SK-N-SH treated with all-trans-retinoic acid at 6 μM for 48 hours (cell line): ENCODE measurements around the gene DYNC2H1.
A peak's percentile ranks its signal among the peaks of the same experiment; 100 is the strongest.

Source experiments
- ATAC-seq: fragments of 200-7000 bp; cut with Tn5 transposase; 3 replicates; pipeline ENCODE4 v1.9.1; 2020; ENCODE audit warnings: mild to moderate bottlenecking, moderate library complexity
- ARNTL ChIP-seq: fragments of 450-650 bp; formaldehyde crosslinking; IDR thresholded peaks from 2 replicates; pipeline ENCODE4 v1.5.0; 2020; ENCODE audit warnings: low read depth, mild to moderate bottlenecking, moderate library complexity, borderline replicate concordance
- BACH2 ChIP-seq: fragments of 250-450 bp; sonication (Bioruptor Pico); IDR thresholded peaks from 2 replicates; pipeline ENCODE4 v1.9.0; 2021; ENCODE audit warnings: mild to moderate bottlenecking, borderline replicate concordance
- CSDC2 ChIP-seq: fragments of 250-450 bp; sonication (Bioruptor Pico); IDR thresholded peaks from 2 replicates; pipeline ENCODE4 v1.5.0; 2020; ENCODE audit warnings: mild to moderate bottlenecking, moderate library complexity
- CSRNP3 ChIP-seq: fragments of 250-450 bp; sonication (Bioruptor Pico); IDR thresholded peaks from 2 replicates; pipeline ENCODE4 v1.5.1; 2021; ENCODE audit warnings: mild to moderate bottlenecking, moderate library complexity
- ESRRG ChIP-seq: fragments of 250-450 bp; sonication (Bioruptor Pico); IDR thresholded peaks from 2 replicates; pipeline ENCODE4 v1.6.1; 2021; ENCODE audit warnings: mild to moderate bottlenecking
- GLIS3 ChIP-seq: fragments of 250-450 bp; sonication (Bioruptor Pico); IDR thresholded peaks from 2 replicates; pipeline ENCODE4 v1.5.0; 2020; ENCODE audit warnings: mild to moderate bottlenecking, moderate library complexity
- ISL1 ChIP-seq: fragments of 250-450 bp; sonication (Bioruptor Pico); IDR thresholded peaks from 2 replicates; pipeline ENCODE4 v2.1.2; 2022; ENCODE audit warnings: mild to moderate bottlenecking, moderate library complexity
- OSR1 ChIP-seq: fragments of 250-450 bp; sonication (Bioruptor Pico); IDR thresholded peaks from 2 replicates; pipeline ENCODE4 v1.8.0; 2022; ENCODE audit warnings: moderate library complexity, mild to moderate bottlenecking, inconsistent platforms
- PPARA ChIP-seq: fragments of 250-450 bp; sonication (Bioruptor Pico); IDR thresholded peaks from 2 replicates; pipeline ENCODE4 v1.5.0; 2020; ENCODE audit warnings: mild to moderate bottlenecking, borderline replicate concordance
- RARB ChIP-seq: fragments of 250-450 bp; sonication (Bioruptor Pico); IDR thresholded peaks from 2 replicates; pipeline ENCODE4 v1.8.0; 2021; ENCODE audit warnings: mild to moderate bottlenecking, moderate library complexity
- SNAI2 ChIP-seq: fragments of 250-450 bp; sonication (Bioruptor Pico); IDR thresholded peaks from 2 replicates; pipeline ENCODE4 v1.5.0; 2020; ENCODE audit warnings: mild to moderate bottlenecking, moderate library complexity
- TCF4 ChIP-seq: fragments of 250-450 bp; sonication (Bioruptor Pico); IDR thresholded peaks from 2 replicates; pipeline ENCODE4 v1.8.0; 2021; ENCODE audit warnings: mild to moderate bottlenecking, moderate library complexity, borderline replicate concordance
- TOX ChIP-seq: fragments of 250-450 bp; sonication (Bioruptor Pico); IDR thresholded peaks from 2 replicates; pipeline ENCODE4 v1.8.0; 2021; ENCODE audit warnings: mild to moderate bottlenecking, moderate library complexity, borderline replicate concordance
- ZC3H10 ChIP-seq: fragments of 250-450 bp; sonication (Bioruptor Pico); IDR thresholded peaks from 2 replicates; pipeline ENCODE4 v1.5.1; 2021; ENCODE audit warnings: mild to moderate bottlenecking, moderate library complexity
- ZFP3 ChIP-seq: fragments of 250-450 bp; sonication (Bioruptor Pico); IDR thresholded peaks from 2 replicates; pipeline ENCODE4 v1.5.0; 2020; ENCODE audit warnings: mild to moderate bottlenecking, moderate library complexity
- ZFP30 ChIP-seq: fragments of 450-650 bp; formaldehyde crosslinking; IDR thresholded peaks from 2 replicates; pipeline ENCODE4 v1.5.0; 2022; ENCODE audit warnings: mild to moderate bottlenecking, moderate library complexity
- ZNF565 ChIP-seq: fragments of 450-650 bp; formaldehyde crosslinking; conservative IDR thresholded peaks from 2 replicates; pipeline ENCODE4 v1.5.0; 2020; ENCODE audit warnings: low read depth, mild to moderate bottlenecking, moderate library complexity
- ZNF70 ChIP-seq: fragments of 450-650 bp; formaldehyde crosslinking; IDR thresholded peaks from 2 replicates; pipeline ENCODE4 v1.5.0; 2020; ENCODE audit warnings: mild to moderate bottlenecking, moderate library complexity
- ZNF8 ChIP-seq: fragments of 450-650 bp; formaldehyde crosslinking; IDR thresholded peaks from 2 replicates; pipeline ENCODE4 v1.5.0; 2020; ENCODE audit warnings: mild to moderate bottlenecking, moderate library complexity
- TF ChIP-seq, protein P1 (sequence below): fragments of 250-450 bp; sonication (Bioruptor Pico); IDR thresholded peaks from 2 replicates; pipeline ENCODE4 v1.8.0; 2021; ENCODE audit warnings: low read depth, mild to moderate bottlenecking, moderate library complexity, borderline replicate concordance
- TF ChIP-seq, protein P2 (sequence below): fragments of 250-450 bp; sonication (Bioruptor Pico); IDR thresholded peaks from 2 replicates; pipeline ENCODE4 v1.8.0; 2020; ENCODE audit warnings: mild to moderate bottlenecking, moderate library complexity, borderline replicate concordance
- TF ChIP-seq, protein P3 (sequence below): fragments of 250-450 bp; sonication (Bioruptor Pico); IDR thresholded peaks from 2 replicates; pipeline ENCODE4 v1.5.1; 2020; ENCODE audit warnings: low read depth, mild to moderate bottlenecking, moderate library complexity

The DYNC2H1 gene

DNA sequence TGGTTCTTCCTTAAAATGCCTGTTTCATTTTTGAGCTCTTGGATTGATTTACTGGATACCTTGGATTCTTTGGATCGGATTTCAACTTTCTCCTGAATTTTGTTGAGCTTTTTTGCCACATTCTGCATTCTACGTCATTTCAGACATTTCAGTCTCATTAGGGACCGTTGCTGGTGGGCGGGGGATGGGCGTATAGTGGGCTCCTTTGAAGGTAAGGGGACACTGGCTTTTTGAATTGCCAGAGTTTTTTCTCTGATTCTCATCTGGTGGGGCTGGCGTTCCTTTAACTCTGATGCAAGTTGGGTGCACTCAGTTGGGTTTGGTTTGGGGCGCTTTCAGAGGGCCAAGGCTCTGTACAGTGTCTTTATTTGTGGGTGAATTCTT lies 216.5 kb downstream of the DYNC2H1 start:
- TF ChIP-seq ZNF8 (no peak), ZNF70 (CRISPR knock-in tag) (no peak), ISL1 (CRISPR knock-in tag) (no peak), ZFP30 (no peak), SNAI2 (CRISPR knock-in tag) (no peak), BACH2 (CRISPR knock-in tag) (no peak), CSRNP3 (CRISPR knock-in tag) (no peak), ARNTL (CRISPR knock-in tag) (no peak), RARB (no peak), ZNF565 (no peak), OSR1 (CRISPR knock-in tag) (no peak), CSDC2 (CRISPR knock-in tag) (no peak), PPARA (CRISPR knock-in tag) (no peak), TCF4 (no peak)
- TF ChIP-seq, protein P1, sequence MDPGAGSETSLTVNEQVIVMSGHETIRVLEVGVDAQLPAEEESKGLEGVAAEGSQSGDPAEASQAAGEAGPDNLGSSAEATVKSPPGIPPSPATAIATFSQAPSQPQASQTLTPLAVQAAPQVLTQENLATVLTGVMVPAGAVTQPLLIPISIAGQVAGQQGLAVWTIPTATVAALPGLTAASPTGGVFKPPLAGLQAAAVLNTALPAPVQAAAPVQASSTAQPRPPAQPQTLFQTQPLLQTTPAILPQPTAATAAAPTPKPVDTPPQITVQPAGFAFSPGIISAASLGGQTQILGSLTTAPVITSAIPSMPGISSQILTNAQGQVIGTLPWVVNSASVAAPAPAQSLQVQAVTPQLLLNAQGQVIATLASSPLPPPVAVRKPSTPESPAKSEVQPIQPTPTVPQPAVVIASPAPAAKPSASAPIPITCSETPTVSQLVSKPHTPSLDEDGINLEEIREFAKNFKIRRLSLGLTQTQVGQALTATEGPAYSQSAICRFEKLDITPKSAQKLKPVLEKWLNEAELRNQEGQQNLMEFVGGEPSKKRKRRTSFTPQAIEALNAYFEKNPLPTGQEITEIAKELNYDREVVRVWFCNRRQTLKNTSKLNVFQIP (CRISPR knock-in tag), result no peak
- no peak for ATAC-seq

GRCh38 chr11:103326070-103326794 lies 217.0 kb downstream of the DYNC2H1 start:
- ATAC-seq, result peak; percentile 96
- TF ChIP-seq ISL1 (CRISPR knock-in tag) (no peak), ARNTL (CRISPR knock-in tag) (no peak), BACH2 (CRISPR knock-in tag) (no peak), ZNF565 (no peak), ZC3H10 (CRISPR knock-in tag) (no peak), PPARA (CRISPR knock-in tag) (no peak)
- TF ChIP-seq, protein P1 (CRISPR knock-in tag), result no peak

DNA sequence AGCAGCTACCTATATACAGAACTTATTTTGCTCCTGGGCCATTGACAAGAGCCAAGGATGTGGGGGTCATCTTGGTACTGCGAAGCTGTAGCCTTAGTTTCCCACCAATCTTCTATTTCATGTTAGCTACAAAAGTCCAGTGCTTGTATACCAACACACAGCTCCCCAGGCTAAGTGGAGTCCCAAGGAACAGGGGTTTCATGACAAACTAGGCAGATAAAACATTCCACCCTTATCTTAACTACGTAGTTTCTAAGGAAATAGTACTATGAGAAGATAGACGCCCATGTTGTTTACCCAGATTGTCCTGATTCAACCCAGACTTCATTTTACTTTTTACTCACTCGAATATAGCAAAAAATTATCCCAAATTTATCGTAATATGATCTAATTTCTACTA lies 218.5 kb downstream of the DYNC2H1 start:
- TF ChIP-seq CSDC2 (CRISPR knock-in tag) (no peak), ISL1 (CRISPR knock-in tag) (no peak), ZC3H10 (CRISPR knock-in tag) (no peak), ZFP3 (no peak), BACH2 (CRISPR knock-in tag) (no peak), CSRNP3 (CRISPR knock-in tag) (no peak), ZNF70 (CRISPR knock-in tag) (no peak), SNAI2 (CRISPR knock-in tag) (no peak), ZFP30 (no peak), ESRRG (no peak), RARB (no peak), TCF4 (no peak), ARNTL (CRISPR knock-in tag) (no peak), ZNF8 (no peak), TOX (CRISPR knock-in tag) (no peak), GLIS3 (no peak)
- TF ChIP-seq, protein P2, sequence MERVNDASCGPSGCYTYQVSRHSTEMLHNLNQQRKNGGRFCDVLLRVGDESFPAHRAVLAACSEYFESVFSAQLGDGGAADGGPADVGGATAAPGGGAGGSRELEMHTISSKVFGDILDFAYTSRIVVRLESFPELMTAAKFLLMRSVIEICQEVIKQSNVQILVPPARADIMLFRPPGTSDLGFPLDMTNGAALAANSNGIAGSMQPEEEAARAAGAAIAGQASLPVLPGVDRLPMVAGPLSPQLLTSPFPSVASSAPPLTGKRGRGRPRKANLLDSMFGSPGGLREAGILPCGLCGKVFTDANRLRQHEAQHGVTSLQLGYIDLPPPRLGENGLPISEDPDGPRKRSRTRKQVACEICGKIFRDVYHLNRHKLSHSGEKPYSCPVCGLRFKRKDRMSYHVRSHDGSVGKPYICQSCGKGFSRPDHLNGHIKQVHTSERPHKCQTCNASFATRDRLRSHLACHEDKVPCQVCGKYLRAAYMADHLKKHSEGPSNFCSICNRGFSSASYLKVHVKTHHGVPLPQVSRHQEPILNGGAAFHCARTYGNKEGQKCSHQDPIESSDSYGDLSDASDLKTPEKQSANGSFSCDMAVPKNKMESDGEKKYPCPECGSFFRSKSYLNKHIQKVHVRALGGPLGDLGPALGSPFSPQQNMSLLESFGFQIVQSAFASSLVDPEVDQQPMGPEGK, result no peak
- TF ChIP-seq, protein P1 (CRISPR knock-in tag), result no peak
- TF ChIP-seq, protein P3, sequence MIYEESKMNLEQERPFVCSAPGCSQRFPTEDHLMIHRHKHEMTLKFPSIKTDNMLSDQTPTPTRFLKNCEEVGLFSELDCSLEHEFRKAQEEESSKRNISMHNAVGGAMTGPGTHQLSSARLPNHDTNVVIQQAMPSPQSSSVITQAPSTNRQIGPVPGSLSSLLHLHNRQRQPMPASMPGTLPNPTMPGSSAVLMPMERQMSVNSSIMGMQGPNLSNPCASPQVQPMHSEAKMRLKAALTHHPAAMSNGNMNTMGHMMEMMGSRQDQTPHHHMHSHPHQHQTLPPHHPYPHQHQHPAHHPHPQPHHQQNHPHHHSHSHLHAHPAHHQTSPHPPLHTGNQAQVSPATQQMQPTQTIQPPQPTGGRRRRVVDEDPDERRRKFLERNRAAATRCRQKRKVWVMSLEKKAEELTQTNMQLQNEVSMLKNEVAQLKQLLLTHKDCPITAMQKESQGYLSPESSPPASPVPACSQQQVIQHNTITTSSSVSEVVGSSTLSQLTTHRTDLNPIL (CRISPR knock-in tag), result no peak
- no peak for ATAC-seq
